Activated CD4-positive, alpha-beta memory T cell treated with anti-CD3 and anti-CD28 coated beads, Interleukin-2, amount 10 ng/mL, durations not matched to agents 7 days and 5 days (primary cell): ENCODE data around the gene THAP9. TPM values are rescaled to one million over a fixed set of nuclear protein-coding genes. Genes with fewer than 3 reads are reported as not detected.
"Not testable (repeated sequence)": the region's sequence is repeated elsewhere in the genome, so short reads cannot be mapped to it uniquely, and the experiment has no call there.

Experiments used
- CTCF ChIA-PET: fragments of 350-600 bp; sonication (Branson Sonifier 250); formaldehyde crosslinking; loops from one replicate; lab custom pipeline; 2021; ENCODE audit warnings: antibody characterized with exemption, inconsistent platforms; lab: Charles Lee
- POLR2A ChIA-PET: fragments of 350-600 bp; sonication (Branson Sonifier 250); formaldehyde crosslinking; loops from one replicate; lab custom pipeline; 2021; ENCODE audit warnings: antibody characterized with exemption; lab: Charles Lee
- DNase-seq: peaks from one replicate; pipeline ENCODE4 v3.0.0-alpha.2; 2020
- H3K27ac Mint-ChIP-seq: one replicate; pipeline ENCODE4 v1.8.0; 2021; ENCODE audit warnings: mild to moderate bottlenecking, mixed read lengths
- H3K27me3 Mint-ChIP-seq: one replicate; pipeline ENCODE4 v1.8.0; 2021; ENCODE audit warnings: mixed read lengths
- H3K36me3 Mint-ChIP-seq: one replicate; pipeline ENCODE4 v1.8.0; 2021; ENCODE audit warnings: low read depth, mixed read lengths
- H3K4me1 Mint-ChIP-seq: one replicate; pipeline ENCODE4 v1.8.0; 2021; ENCODE audit warnings: mixed read lengths
- H3K4me3 Mint-ChIP-seq: one replicate; pipeline ENCODE4 v1.8.0; 2021; ENCODE audit warnings: mild to moderate bottlenecking, mixed read lengths
- H3K9me3 Mint-ChIP-seq: one replicate; pipeline ENCODE4 v1.8.0; 2021; ENCODE audit warnings: mixed read lengths
- total RNA-seq, 2 experiments: library from RNA; stranded (reverse); gene quantifications; one replicate each; pipeline ENCODE4 v1.2.3, GENCODE V29; 2021

THAP9 gene, protein sequence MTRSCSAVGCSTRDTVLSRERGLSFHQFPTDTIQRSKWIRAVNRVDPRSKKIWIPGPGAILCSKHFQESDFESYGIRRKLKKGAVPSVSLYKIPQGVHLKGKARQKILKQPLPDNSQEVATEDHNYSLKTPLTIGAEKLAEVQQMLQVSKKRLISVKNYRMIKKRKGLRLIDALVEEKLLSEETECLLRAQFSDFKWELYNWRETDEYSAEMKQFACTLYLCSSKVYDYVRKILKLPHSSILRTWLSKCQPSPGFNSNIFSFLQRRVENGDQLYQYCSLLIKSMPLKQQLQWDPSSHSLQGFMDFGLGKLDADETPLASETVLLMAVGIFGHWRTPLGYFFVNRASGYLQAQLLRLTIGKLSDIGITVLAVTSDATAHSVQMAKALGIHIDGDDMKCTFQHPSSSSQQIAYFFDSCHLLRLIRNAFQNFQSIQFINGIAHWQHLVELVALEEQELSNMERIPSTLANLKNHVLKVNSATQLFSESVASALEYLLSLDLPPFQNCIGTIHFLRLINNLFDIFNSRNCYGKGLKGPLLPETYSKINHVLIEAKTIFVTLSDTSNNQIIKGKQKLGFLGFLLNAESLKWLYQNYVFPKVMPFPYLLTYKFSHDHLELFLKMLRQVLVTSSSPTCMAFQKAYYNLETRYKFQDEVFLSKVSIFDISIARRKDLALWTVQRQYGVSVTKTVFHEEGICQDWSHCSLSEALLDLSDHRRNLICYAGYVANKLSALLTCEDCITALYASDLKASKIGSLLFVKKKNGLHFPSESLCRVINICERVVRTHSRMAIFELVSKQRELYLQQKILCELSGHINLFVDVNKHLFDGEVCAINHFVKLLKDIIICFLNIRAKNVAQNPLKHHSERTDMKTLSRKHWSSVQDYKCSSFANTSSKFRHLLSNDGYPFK
- total RNA-seq: 1 to 10 TPM; 2.0 to 2.4 TPM

DNA sequence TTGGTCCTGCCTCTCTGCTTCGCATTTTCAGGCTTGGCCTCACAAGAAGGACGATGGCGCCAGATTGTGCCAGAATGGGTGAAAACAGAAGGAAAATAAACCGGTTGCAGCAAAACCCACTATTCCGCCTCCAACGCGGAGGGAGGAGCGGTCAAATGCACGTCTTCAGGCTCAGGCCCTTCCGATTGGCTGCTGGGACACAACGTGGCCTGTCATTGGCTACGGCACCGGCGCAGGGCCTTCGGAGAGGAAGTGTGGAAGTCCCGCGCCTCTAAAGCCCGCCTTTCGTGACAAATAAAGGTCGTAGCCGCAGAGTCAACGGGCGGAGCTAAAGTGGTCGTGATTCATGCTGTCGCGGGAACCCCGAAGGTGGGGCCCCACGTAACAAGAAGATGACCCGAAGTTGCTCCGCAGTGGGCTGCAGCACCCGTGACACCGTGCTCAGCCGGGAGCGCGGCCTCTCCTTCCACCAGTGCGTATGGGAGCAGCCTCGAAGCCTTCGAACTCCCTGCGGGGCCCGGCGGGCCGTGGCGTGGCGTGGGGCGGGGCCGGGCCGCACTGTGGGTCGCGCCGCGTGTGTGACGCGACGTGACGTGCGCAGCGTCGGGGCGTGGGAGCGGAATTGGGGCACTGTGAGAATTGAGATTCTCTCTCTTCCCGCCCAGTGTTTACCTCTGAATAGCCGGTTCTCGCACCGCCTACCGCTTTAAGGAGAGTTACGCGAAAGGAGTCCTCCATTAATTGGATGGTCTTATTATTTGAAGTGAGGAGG is at the start of gene THAP9:
Gene THAP9 (plus strand): TSS at position 325 of the 772 bp plus-strand sequence. CDS start 68 bp downstream, at position 393.
- Mint-ChIP-seq H3K4me1 (peaks cover 37% of the 10 kb centered on the region), H3K27ac (no peak within 1 kb of the TSS), H3K4me3 (no peak within 1 kb of the TSS), H3K27me3 (peaks cover 9% of the 10 kb centered on the region), H3K36me3 (peaks cover 13% of the 10 kb centered on the region), H3K9me3 (no peaks in the 10 kb centered on the region)
- DNase-seq: peak; percentile 99
- POLR2A ChIA-PET: interaction anchor here (0.9 to 3.6 kb wide), 17 partner anchors 10 to 555 kb away, joined by 3 to 58 read pairs (median 8); partner anchors contain the start of genes COPS4, COQ2, HELQ and LIN54
- CTCF ChIA-PET: interaction anchor here (0.6 to 3.6 kb wide), 12 partner anchors 9 to 469 kb away, joined by 3 to 22 read pairs (median 6); partner anchors contain the start of genes COPS4, COQ2 and LIN54

DNA sequence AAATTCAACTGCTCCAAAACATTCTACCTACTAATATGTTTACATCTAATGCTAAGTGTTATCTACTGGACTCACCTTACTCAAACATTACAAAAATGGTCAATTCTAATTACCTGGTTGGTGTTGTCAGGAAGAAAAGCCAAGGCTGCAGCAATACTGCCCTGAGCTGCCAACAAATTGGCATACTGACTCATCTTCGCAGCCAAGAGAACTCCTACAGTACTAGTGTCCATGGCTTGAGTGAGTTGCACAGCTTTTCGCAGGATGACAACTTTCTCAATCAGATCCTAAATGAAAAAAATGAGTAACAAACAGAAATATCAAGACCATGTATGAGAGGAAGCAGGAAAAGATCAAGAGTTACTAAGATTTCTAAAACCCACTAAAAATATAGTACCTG is 49.2 kb upstream of the THAP9 start:
- Mint-ChIP-seq H3K27ac (no peak overlapping the region), H3K9me3 (no peaks in the 10 kb centered on the region), H3K4me3 (no peak overlapping the region), H3K4me1 (peaks cover 3% of the 10 kb centered on the region), H3K36me3 (peaks cover 67% of the 10 kb centered on the region), H3K27me3 (no peaks in the 10 kb centered on the region)
- no peak for DNase-seq
- ChIA-PET POLR2A (interaction anchor here (1.5 kb wide), 2 partner anchors 41 to 49 kb away, joined by 3 to 8 read pairs; partner anchors contain the start of gene THAP9), CTCF (interaction anchor here (1.0 to 3.2 kb wide), 5 partner anchors 10 to 184 kb away, joined by 3 to 22 read pairs (median 7); partner anchors contain the start of genes COPS4 and THAP9)

DNA sequence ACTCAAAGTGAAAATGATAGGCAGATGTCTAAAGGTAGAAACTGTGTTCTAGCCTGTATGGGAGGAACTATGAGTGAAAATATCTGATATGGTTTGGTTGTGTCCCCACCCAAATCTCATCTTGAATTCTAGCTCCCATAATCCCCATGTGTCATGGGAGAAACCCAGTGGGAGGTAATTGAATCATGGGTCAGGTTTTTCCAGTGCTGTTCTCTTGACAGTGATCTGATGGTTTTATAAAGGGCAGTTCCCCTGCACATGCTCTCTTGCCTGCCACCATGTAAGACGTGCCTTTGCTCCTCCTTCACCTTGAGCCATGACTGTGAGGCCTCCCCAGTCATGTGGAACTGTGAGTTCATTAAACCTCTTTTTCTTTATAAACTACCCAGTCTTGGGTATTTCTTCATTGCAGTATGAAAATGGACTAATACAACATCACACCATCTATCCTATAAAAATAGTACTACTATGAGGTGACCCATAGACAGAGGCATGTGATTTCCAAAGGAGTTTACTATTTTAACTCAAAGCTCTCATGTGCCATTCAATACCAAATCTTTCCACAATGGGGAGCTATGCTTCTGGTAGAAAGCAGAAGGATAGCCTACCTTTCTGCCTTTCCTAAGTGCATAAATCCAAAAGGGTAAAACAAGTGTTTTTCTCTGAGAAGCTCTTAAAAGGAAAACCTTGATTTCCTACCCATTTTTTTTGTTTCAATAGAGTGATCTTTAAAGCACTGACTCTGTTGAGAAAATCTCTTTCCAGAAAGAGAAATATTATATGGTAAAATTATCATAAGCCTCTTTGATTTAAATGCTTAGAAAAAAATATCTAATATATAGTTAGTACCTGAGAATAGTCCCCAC is 48.4 kb upstream of the THAP9 start:
- Mint-ChIP-seq H3K4me3 (no peak overlapping the region), H3K9me3 (no peaks in the 10 kb centered on the region), H3K27ac (no peak overlapping the region), H3K27me3 (no peaks in the 10 kb centered on the region), H3K36me3 (peaks cover 65% of the 10 kb centered on the region), H3K4me1 (peaks cover 3% of the 10 kb centered on the region)
- ChIA-PET POLR2A (interaction anchor here (1.1 to 2.1 kb wide), 5 partner anchors 14 to 183 kb away, joined by 3 to 11 read pairs (median 5); partner anchors contain the start of genes COPS4 and THAP9), CTCF (interaction anchor here (0.6 to 3.2 kb wide), 14 partner anchors 9 to 429 kb away, joined by 3 to 22 read pairs (median 4); partner anchors contain the start of genes COPS4 and THAP9)
- no peak for DNase-seq

DNA sequence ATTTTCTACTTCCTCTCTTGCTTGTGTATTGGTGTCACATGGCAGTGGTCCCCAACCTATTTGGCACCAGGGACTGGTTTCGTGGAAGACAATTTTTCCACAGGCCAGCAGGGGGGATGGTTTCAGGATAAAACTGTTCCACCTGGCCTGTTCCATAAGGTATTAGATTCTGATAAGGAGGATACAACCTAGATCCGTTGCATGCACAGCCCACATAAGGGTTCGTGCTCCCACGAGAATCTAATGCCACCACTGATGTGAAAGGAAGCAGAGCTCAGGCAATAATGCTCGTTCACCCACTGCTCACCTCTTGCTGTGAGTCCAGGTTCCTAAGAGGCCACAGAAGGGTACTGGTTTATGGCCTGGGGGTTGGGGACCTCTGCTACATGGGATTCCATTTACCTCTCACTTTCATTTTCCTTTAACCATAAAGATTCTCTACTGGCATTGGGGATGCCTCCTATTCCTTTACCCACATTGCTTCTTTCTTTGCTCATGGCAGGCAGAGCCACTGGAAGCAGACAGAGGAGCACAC is 47.7 kb upstream of the THAP9 start:
- no peak for DNase-seq
- Mint-ChIP-seq H3K9me3 (no peaks in the 10 kb centered on the region), H3K4me1 (peaks cover 3% of the 10 kb centered on the region), H3K27ac (no peak overlapping the region), H3K27me3 (no peaks in the 10 kb centered on the region), H3K4me3 (no peak overlapping the region), H3K36me3 (peaks cover 65% of the 10 kb centered on the region)
- ChIA-PET POLR2A (interaction anchor here (1.1 to 2.1 kb wide), 5 partner anchors 13 to 182 kb away, joined by 3 to 11 read pairs (median 5); partner anchors contain the start of genes COPS4 and THAP9), CTCF (interaction anchor here (0.6 to 3.2 kb wide), 13 partner anchors 9 to 428 kb away, joined by 3 to 22 read pairs (median 4); partner anchors contain the start of genes COPS4 and THAP9)

DNA sequence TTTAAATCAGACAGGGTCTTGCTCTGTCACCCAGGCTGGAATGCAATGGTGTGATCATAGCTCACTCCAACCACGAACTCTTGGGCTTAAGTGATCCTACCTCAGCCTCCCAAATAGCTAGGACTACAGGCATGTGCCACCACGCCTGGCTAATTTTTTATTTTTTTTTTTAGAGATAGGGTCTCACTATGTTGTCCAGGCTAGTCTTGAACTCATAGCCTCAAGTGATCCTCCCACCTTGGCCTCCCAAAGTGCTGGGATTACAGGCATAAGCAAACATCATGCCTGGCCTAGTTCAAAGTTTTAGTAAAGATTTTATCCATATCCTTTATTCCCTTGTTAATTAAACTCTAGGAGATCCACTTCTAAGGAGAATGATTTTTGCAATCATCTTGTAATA is 40.0 kb upstream of the THAP9 start:
- H3K27me3 Mint-ChIP-seq, DNase-seq, POLR2A ChIA-PET, H3K9me3 Mint-ChIP-seq, H3K27ac Mint-ChIP-seq, H3K4me3 Mint-ChIP-seq: not testable (repeated sequence)
- CTCF ChIA-PET: interaction anchor here (1.0 kb wide), 1 partner anchor 39 kb away, joined by 3 read pairs; no protein-coding TSS in a partner anchor
- H3K4me1 Mint-ChIP-seq: peaks cover 16% of the 10 kb centered on the region
- peaks cover 53% of the 10 kb centered on the region for H3K36me3 Mint-ChIP-seq

DNA sequence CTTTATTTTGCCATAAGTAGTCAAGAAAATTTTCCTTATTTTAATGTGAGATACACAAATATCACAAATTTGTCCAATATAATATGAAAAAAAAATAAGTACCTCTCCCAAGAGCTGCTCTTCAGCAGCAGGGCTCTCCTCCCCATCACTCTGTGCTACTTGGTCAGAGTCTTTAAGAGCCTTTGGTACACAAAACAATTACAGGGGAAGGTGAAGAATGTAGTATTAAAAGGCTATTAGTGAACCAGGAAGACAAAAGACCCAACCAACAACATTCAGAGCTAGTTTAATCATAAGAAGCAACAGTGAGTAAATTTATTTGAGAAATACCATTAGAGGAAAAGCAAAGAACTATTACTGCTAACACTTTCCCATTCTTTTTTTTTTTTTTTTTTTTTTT is 39.0 kb upstream of the THAP9 start:
- Mint-ChIP-seq H3K9me3 (no peaks in the 10 kb centered on the region), H3K27ac (no peak overlapping the region), H3K36me3 (peaks cover 58% of the 10 kb centered on the region), H3K27me3 (no peaks in the 10 kb centered on the region), H3K4me3 (no peak overlapping the region), H3K4me1 (peaks cover 26% of the 10 kb centered on the region)
- DNase-seq: no peak
- ChIA-PET POLR2A (interaction anchor here (1.8 kb wide), 1 partner anchor 422 kb away, joined by 4 read pairs; no protein-coding TSS in a partner anchor), CTCF (interaction anchor here (0.7 to 1.3 kb wide), 3 partner anchors 9 to 468 kb away, joined by 3 to 7 read pairs (median 3); partner anchors contain the start of gene COPS4)

DNA sequence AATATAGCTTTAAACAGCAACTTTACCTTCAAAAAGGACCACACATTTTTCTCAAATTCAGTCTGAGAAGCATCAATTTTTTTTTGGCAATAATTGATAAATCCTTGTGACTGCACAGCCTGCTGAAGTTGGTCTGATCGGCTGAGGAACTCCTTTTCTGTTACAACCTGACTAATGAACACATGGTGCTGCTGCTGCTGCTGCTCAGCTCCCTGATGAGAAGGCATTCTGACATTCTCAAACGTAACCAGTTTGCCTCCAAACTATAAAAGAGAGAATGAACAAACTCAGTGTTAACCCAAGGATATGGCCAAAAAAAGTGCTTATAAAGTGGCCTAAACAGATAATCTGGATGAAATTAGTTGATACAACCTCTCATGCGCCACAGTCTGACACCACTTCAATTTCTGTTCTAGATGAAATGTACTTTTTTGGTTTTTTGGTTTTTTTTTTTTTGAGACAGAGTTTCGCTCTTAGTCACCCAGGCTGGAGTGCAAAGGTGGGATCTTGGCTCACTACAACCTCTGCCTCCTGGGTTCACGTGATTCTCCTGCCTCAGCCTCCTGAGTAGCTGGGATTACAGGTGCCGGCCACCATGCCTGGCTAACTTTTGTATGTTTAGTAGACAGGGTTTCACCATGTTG is 36.1 kb upstream of the THAP9 start:
- peak; percentile 30 for DNase-seq
- peak overlapping the region; percentile 33 for H3K4me3 Mint-ChIP-seq
- H3K9me3 Mint-ChIP-seq: no peaks in the 10 kb centered on the region
- POLR2A ChIA-PET: interaction anchor here (0.6 to 2.7 kb wide), 8 partner anchors 12 to 510 kb away, joined by 3 to 18 read pairs (median 3); partner anchors contain the start of genes HNRNPDL and SEC31A
- H3K4me1 Mint-ChIP-seq: peaks cover 33% of the 10 kb centered on the region
- peaks cover 63% of the 10 kb centered on the region for H3K36me3 Mint-ChIP-seq
- CTCF ChIA-PET: interaction anchor here (0.6 to 2.7 kb wide), 3 partner anchors 10 to 35 kb away, joined by 3 to 13 read pairs (median 11); partner anchors contain the start of gene THAP9
- peak overlapping the region; percentile 86 for H3K27ac Mint-ChIP-seq
- no peaks in the 10 kb centered on the region for H3K27me3 Mint-ChIP-seq

DNA sequence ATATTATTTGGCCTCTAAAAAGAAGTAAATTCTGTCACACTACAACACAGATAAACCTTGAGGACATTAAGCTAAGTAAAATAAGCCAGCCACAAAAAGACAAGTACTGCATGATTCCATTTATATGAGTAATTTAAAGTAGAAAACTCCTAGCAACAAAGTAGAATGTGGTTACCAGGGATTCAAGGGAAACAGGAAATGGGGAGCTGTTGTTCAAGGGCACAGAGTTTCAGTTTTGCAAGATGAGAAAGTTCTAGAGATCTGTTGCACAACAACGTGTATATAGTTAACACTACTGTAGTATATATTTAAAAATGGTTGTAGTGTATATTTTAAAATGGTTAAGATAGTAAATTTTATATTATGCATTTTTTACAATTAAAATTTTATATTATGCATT is 34.9 kb upstream of the THAP9 start:
- H3K4me3 Mint-ChIP-seq: peak overlapping the region; percentile 4
- H3K27ac Mint-ChIP-seq: peak overlapping the region; percentile 78
- no peaks in the 10 kb centered on the region for H3K9me3 Mint-ChIP-seq
- CTCF ChIA-PET: interaction anchor here (0.7 to 2.7 kb wide), 8 partner anchors 14 to 436 kb away, joined by 3 to 13 read pairs (median 4); partner anchors contain the start of genes LIN54 and THAP9
- peaks cover 33% of the 10 kb centered on the region for H3K4me1 Mint-ChIP-seq
- peaks cover 68% of the 10 kb centered on the region for H3K36me3 Mint-ChIP-seq
- no peaks in the 10 kb centered on the region for H3K27me3 Mint-ChIP-seq
- peak; percentile 25 for DNase-seq
- POLR2A ChIA-PET: interaction anchor here (0.8 to 2.7 kb wide), 11 partner anchors 10 to 436 kb away, joined by 3 to 18 read pairs (median 4); partner anchors contain the start of genes COPS4, COQ2, HNRNPDL and SEC31A

DNA sequence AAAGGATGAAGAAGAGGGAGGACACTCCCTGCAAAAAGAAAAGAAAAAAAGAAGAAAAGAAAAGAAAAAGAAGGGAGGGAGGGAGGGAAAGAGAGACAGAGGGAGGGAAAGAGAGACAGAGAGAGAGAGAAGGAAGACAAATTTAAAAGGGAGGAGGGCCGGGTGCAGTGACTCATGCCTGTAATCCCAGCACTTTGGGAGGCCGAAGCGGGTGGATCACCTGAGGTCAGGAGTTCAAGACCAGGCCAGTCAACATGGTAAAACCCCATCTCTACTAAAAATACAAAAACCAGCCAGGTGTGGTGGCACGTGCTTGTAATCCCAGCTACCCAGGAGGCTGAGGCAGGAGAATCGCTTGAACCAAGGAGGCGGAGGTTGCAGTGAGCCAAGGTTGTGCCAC is 34.5 kb upstream of the THAP9 start:
- CTCF ChIA-PET: interaction anchor here (0.7 to 2.7 kb wide), 7 partner anchors 14 to 437 kb away, joined by 3 to 13 read pairs (median 4); partner anchors contain the start of gene THAP9
- H3K36me3 Mint-ChIP-seq: peaks cover 69% of the 10 kb centered on the region

More for the DNA sequence above, 34.5 kb upstream of the THAP9 start:
- peaks cover 33% of the 10 kb centered on the region for H3K4me1 Mint-ChIP-seq
- not testable (repeated sequence) for H3K9me3 Mint-ChIP-seq, DNase-seq, H3K4me3 Mint-ChIP-seq, H3K27me3 Mint-ChIP-seq
- POLR2A ChIA-PET: interaction anchor here (0.8 to 2.7 kb wide), 11 partner anchors 11 to 436 kb away, joined by 3 to 18 read pairs (median 4); partner anchors contain the start of genes COPS4, COQ2, HNRNPDL and SEC31A
- peak overlapping the region; percentile 68 for H3K27ac Mint-ChIP-seq
